Endothelial cell of umbilical vein (primary cell): ENCODE data around the gene GRIN3B. TPM values are rescaled to one million over a fixed set of nuclear protein-coding genes. Genes with fewer than 3 reads are reported as not detected.

Source experiments
- BruUV-seq: library from RNA; stranded (reverse); fragments of 400-500 nt; replicated peaks from 2 replicates; lab custom pipeline; 2021; lab: Mats Ljungman, UMichigan
- CTCF ChIA-PET: fragments of 300-600, 350-600 bp; sonication (Branson Sonifier 250); formaldehyde crosslinking; loops from one replicate; lab custom pipeline; 2021; ENCODE audit warnings: antibody characterized with exemption, inconsistent platforms; lab: Charles Lee
- POLR2A ChIA-PET: fragments of 300-600, 350-600 bp; sonication (Branson Sonifier 250); formaldehyde crosslinking; loops from one replicate; lab custom pipeline; 2021; ENCODE audit warnings: antibody characterized with exemption, inconsistent platforms; lab: Charles Lee
- DNase-seq: peaks from one replicate; pipeline ENCODE4 v3.0.0-alpha.2; 2011; ENCODE audit warnings: low read depth, low spot score
- FAIRE-seq: peaks from 2 replicates; lab custom pipeline; 2011; peaks lifted over from hg19 to GRCh38; lab: Jason Lieb, UNC
- H2AFZ ChIP-seq: 2 replicates; pipeline ENCODE4 v1.6.0; 2012; ENCODE audit warnings: low read depth, low read length, control low read depth, inconsistent platforms
- H3K27ac ChIP-seq: 2 replicates; pipeline ENCODE4 v1.5.1; 2011; ENCODE audit warnings: low read depth, mild to moderate bottlenecking, control low read depth, low read length, moderate library complexity; ENCODE audit not compliant: insufficient read depth
- H3K27me3 ChIP-seq, 2 experiments: 2 replicates each; pipeline versions ENCODE4 v1.6.0 to v1.6.1; 2011; ENCODE audit warnings: low read length in 2 of 2, mixed read lengths in 1 of 2; ENCODE audit not compliant: control insufficient read depth in 2 of 2, insufficient read depth in 2 of 2
- H3K36me3 ChIP-seq, 2 experiments: 2 replicates in 1 of 2; 3 replicates in 1 of 2; pipeline ENCODE4 v1.5.1; 2011; ENCODE audit warnings: low read length in 2 of 2, mild to moderate bottlenecking in 1 of 2, moderate library complexity in 1 of 2; ENCODE audit not compliant: control insufficient read depth in 2 of 2, insufficient read depth in 2 of 2; ENCODE audit errors: extremely low read depth in 1 of 2
- H3K4me1 ChIP-seq: 3 replicates; pipeline ENCODE4 v1.5.1; 2011; ENCODE audit warnings: mild to moderate bottlenecking, low read length; ENCODE audit not compliant: control insufficient read depth, insufficient read depth; ENCODE audit errors: extremely low read depth
- H3K4me2 ChIP-seq: 2 replicates; pipeline ENCODE4 v1.6.1; 2011; ENCODE audit warnings: low read length, control low read depth, mixed read lengths; ENCODE audit not compliant: insufficient read depth
- H3K4me3 ChIP-seq, 3 experiments: fragments of 200-600 bp in 1 of 3; sonication (generic), shearing (Covaris generic) in 1 of 3; replicated peaks in 1 of 3; 2 replicates each; pipeline ENCODE4 v1.5.1; 2011 to 2016; ENCODE audit warnings: control low read depth in 3 of 3, low read length in 3 of 3, mild to moderate bottlenecking in 2 of 3, inconsistent platforms in 1 of 3, low read depth in 1 of 3, moderate library complexity in 1 of 3; ENCODE audit not compliant: insufficient read depth in 1 of 3
- H3K79me2 ChIP-seq: 2 replicates; pipeline ENCODE4 v1.6.0; 2012; ENCODE audit warnings: low read length, inconsistent platforms; ENCODE audit not compliant: control insufficient read depth, insufficient read depth
- H3K9ac ChIP-seq: replicated peaks from 2 replicates; pipeline ENCODE3; 2011; ENCODE audit warnings: low read length, control low read depth; ENCODE audit not compliant: insufficient read depth; ENCODE audit errors: extremely low read depth
- H3K9me1 ChIP-seq: replicated peaks from 3 replicates; pipeline ENCODE4 v1.6.0; 2011; ENCODE audit warnings: mild to moderate bottlenecking, low read length; ENCODE audit not compliant: control insufficient read depth, insufficient read depth; ENCODE audit errors: extremely low read depth
- H3K9me3 ChIP-seq: replicated peaks from 2 replicates; pipeline ENCODE4 v1.5.1; 2012; ENCODE audit warnings: low read length, inconsistent platforms; ENCODE audit not compliant: control insufficient read depth, insufficient read depth
- H4K20me1 ChIP-seq: replicated peaks from 2 replicates; pipeline ENCODE3; 2011; ENCODE audit warnings: mild to moderate bottlenecking, low read length; ENCODE audit not compliant: control insufficient read depth, insufficient read depth; ENCODE audit errors: extremely low read depth
- CTCF ChIP-seq, 2 donors: IDR thresholded peaks; 1 replicate in 1 of 2; 2 replicates in 1 of 2; pipeline ENCODE4 v1.5.1; 2011; ENCODE audit warnings: low read length in 2 of 2, mild to moderate bottlenecking in 2 of 2, moderate library complexity in 2 of 2, control low read depth in 1 of 2, inconsistent platforms in 1 of 2, low read depth in 1 of 2; ENCODE audit not compliant: insufficient read depth in 1 of 2; ENCODE audit errors: extremely low read depth in 1 of 2
- EZH2 ChIP-seq: IDR thresholded peaks from 2 replicates; pipeline ENCODE4 v1.6.1; 2012; ENCODE audit warnings: borderline replicate concordance, low read depth, mild to moderate bottlenecking, moderate library complexity, low read length, inconsistent platforms; ENCODE audit not compliant: severe bottlenecking
- FOS ChIP-seq: IDR thresholded peaks from 2 replicates; pipeline ENCODE4 v1.6.1; 2011; ENCODE audit warnings: mild to moderate bottlenecking, low read length, moderate library complexity, borderline replicate concordance; ENCODE audit not compliant: insufficient read depth
- GATA2 ChIP-seq: IDR thresholded peaks from 2 replicates; pipeline ENCODE4 v1.7.0; 2011; ENCODE audit warnings: low read depth, mild to moderate bottlenecking, moderate library complexity, mixed read lengths, low read length; ENCODE audit not compliant: insufficient read length, insufficient read depth
- JUN ChIP-seq: IDR thresholded peaks from 2 replicates; pipeline ENCODE4 v1.6.1; 2011; ENCODE audit warnings: borderline replicate concordance, low read depth; ENCODE audit not compliant: insufficient read length, insufficient read depth
- MAX ChIP-seq: IDR thresholded peaks from 2 replicates; pipeline ENCODE4 v1.6.1; 2011; ENCODE audit not compliant: insufficient read depth, insufficient read length
- MYC ChIP-seq: IDR thresholded peaks from one replicate; pipeline ENCODE4 v1.6.1; 2011; ENCODE audit warnings: mild to moderate bottlenecking, low read depth, low read length
- POLR2A ChIP-seq: IDR thresholded peaks from 2 replicates; pipeline ENCODE4 v1.6.1; 2012; ENCODE audit warnings: low read depth, mild to moderate bottlenecking, control low read depth, low read length
- POLR2AphosphoS5 ChIP-seq: IDR thresholded peaks from 2 replicates; pipeline ENCODE4 v1.6.1; 2012; ENCODE audit warnings: low read depth, mild to moderate bottlenecking, control low read depth, low read length, moderate library complexity; ENCODE audit not compliant: insufficient read depth
- dilution Hi-C: fragments of 300-500 bp; cut with MboI; formaldehyde crosslinking; loops from one replicate; pipeline ENCODE4 v1.15.0; 2019; ENCODE audit warnings: low sequenced_read_pairs; ENCODE audit not compliant: extremely low pct_ligation_motif_present
- intact Hi-C: fragments of 100-400 bp; cut with micrococcal nuclease; formaldehyde crosslinking; loops from one replicate; pipeline ENCODE4 v1.10.0; 2022
- polyA plus RNA-seq, 4 experiments: library from polyadenylated mRNA; depleted of rRNA in 3 of 4; stranded (reverse) in 3 of 4; unstranded in 1 of 4; fragments of >200 nt; gene quantifications; 2 replicates each; pipeline versions ENCODE4 v1.2.1 to v1.2.3, GENCODE V29; 2011 to 2012; ENCODE audit warnings: missing spikeins in 1 of 4
- total RNA-seq: library from RNA; stranded (reverse); gene quantifications from 2 replicates; pipeline ENCODE4 v1.2.3, GENCODE V29; 2021

The GRIN3B gene
- total and polyA plus RNA-seq, 2 donors (not counting 3 experiments of a cell fraction or from before 2014, with no cell fraction given): 0.43 to 0.82 TPM

GRCh38 chr19:1040476-1041271, 40.5 kb downstream of the GRIN3B start:
- Histone ChIP-seq H3K27ac (no peak overlapping the region), H3K27me3 (no peaks in the 10 kb centered on the region), H3K9ac (no peak overlapping the region), H3K9me3 (no peaks in the 10 kb centered on the region), H3K36me3 (peaks cover 7 to 8% of the 10 kb centered on the region in 2 experiments), H3K4me1 (peaks cover 25% of the 10 kb centered on the region), H3K4me2 (peak overlapping the region; percentile 83), H3K9me1 (no peaks in the 10 kb centered on the region), H3K79me2 (no peaks in the 10 kb centered on the region), H3K4me3 (peak overlapping the region; percentile 6 to 51 (median 51)), H2AFZ (peak overlapping the region; percentile 55), H4K20me1 (no peaks in the 10 kb centered on the region)
- intact Hi-C loops (loop anchor here (2.0 kb wide), 1 partner anchor 54 kb away; the partner anchor contains the start of gene POLR2E), dilution Hi-C loops (no loop called here)
- DNase-seq (peak; percentile 90), FAIRE-seq (peak; percentile 99)
- TF ChIP-seq FOS (no peak), POLR2AphosphoS5 (no peak), EZH2 (no peak), POLR2A (no peak), JUN (no peak), GATA2 (no peak), MAX (no peak), MYC (no peak), CTCF (IDR thresholded peaks at IDR 0.05; ENCODE audit: extremely low read depth in 1 of 2, insufficient read depth in 1 of 2, low read depth in 1 of 2, low read length in 2 of 2) (no peak)
- ChIA-PET POLR2A (interaction anchor here (0.6 to 1.7 kb wide), 4 partner anchors 8 to 64 kb away, joined by 3 to 36 read pairs (median 3); partner anchors contain the start of gene CNN2), CTCF (interaction anchor here (0.7 to 2.7 kb wide), 3 partner anchors 12 to 26 kb away, joined by 3 to 10 read pairs (median 3); partner anchors contain the start of gene ARHGAP45)
- no TSS peak for BruUV-seq
